Gastrocnemius medialis (tissue), 4 donors: ENCODE results near the gene CCHCR1. TPM values are rescaled to one million over a fixed set of nuclear protein-coding genes. Genes with fewer than 3 reads are reported as not detected.

Experiments used
- ATAC-seq, 2 donors: fragments of 150-250 bp; one replicate each; pipeline ENCODE4 v1.9.1; 2016
- DNase-seq, 2 donors: peaks; one replicate each; pipeline ENCODE4 v3.0.0-alpha.2; 2019
- H3K27ac ChIP-seq, 4 donors: fragments of 200-600 bp; sonication (generic); 1 replicate in 1 of 4; 2 replicates in 3 of 4; pipeline ENCODE4 v1.5.1; 2016 to 2018; ENCODE audit warnings: mild to moderate bottlenecking in 2 of 4, moderate library complexity in 1 of 4
- H3K27me3 ChIP-seq, 3 donors: fragments of 200-600 bp; sonication (generic) in 2 of 3; 1 replicate in 1 of 3; 2 replicates in 2 of 3; pipeline versions ENCODE4 v1.5.1 to v1.6.0; 2016 to 2019; ENCODE audit warnings: mild to moderate bottlenecking in 1 of 3, moderate library complexity in 1 of 3
- H3K36me3 ChIP-seq, 2 donors: fragments of 200-600 bp; sonication (generic) in 1 of 2; one replicate each; pipeline ENCODE4 v1.5.1; 2017 to 2018
- H3K4me1 ChIP-seq, 2 donors: fragments of 200-600 bp; sonication (generic) in 1 of 2; one replicate each; pipeline ENCODE4 v1.5.1; 2016 to 2017; ENCODE audit warnings: mild to moderate bottlenecking in 2 of 2
- H3K4me3 ChIP-seq, 4 donors: fragments of 200-600 bp; sonication (generic) in 3 of 4; 1 replicate in 1 of 4; 2 replicates in 3 of 4; pipeline ENCODE4 v1.5.1; 2016 to 2019; ENCODE audit warnings: mild to moderate bottlenecking in 2 of 4
- H3K9me3 ChIP-seq, 3 donors: fragments of 200-600 bp; sonication (generic) in 2 of 3; 1 replicate in 1 of 3; 2 replicates in 2 of 3; pipeline ENCODE4 v1.5.1; 2016 to 2019
- POLR2A ChIP-seq, 2 donors: fragments of 450-650 bp; IDR thresholded peaks; one replicate each; pipeline ENCODE4 v1.6.1; 2017; ENCODE audit warnings: antibody characterized with exemption in 2 of 2, mild to moderate bottlenecking in 2 of 2, moderate library complexity in 2 of 2
- in situ Hi-C, 4 donors: fragments of 200-750 bp; cut with MboI; loops; one replicate each; pipeline versions ENCODE4 v1.15.0 to v1.8.0; 2017; ENCODE audit warnings: low sequenced_read_pairs in 4 of 4
- intact Hi-C: fragments of 100-400 bp; cut with DNase I; formaldehyde crosslinking; loops from one replicate; pipeline ENCODE4 v1.15.1; 2023; ENCODE audit warnings: low total_unique reads
- total RNA-seq, 4 donors: library from RNA; depleted of rRNA; stranded (reverse); fragments of >200 nt; gene quantifications; one replicate each; pipeline versions ENCODE4 v1.1.0 to v1.2.3, GENCODE V29; 2016
- TF ChIP-seq, protein P1 (sequence below), 5 experiments: fragments of 450-650 bp in 3 of 5; fragments of 200-600 bp in 2 of 5; sonication (generic) in 2 of 5; IDR thresholded peaks in 4 of 5; conservative IDR thresholded peaks in 1 of 5; 1 replicate in 4 of 5; 2 replicates in 1 of 5; pipeline ENCODE4 v1.5.1; 2016 to 2019; ENCODE audit warnings: antibody characterized with exemption in 5 of 5, mild to moderate bottlenecking in 3 of 5, moderate library complexity in 3 of 5

Gene CCHCR1
- total RNA-seq, 4 donors from 2014 or later = 4.9 to 34.3 (median 7.7) TPM

DNA sequence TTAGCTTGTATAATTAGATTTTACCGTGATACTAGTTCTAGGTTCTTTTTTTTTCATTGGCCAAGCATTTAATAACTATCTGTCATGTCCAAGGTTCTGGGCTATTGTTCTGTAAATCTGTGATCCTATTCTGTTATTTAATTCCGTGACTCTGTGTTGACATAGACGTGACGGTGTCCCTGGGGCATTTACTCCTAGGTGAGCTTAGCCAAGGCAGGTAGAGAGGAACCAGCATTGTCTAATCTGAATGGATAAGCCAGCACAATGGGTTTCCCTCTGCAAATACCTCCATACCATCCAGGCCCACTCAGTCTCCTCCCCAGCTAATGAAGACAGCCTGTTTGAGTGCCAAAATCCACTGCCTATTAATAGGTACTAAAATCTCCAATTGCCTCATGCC lies 28.5 kb downstream of the CCHCR1 start:
- no peak overlapping the region for H3K27ac ChIP-seq
- H3K27me3 ChIP-seq = no peaks in the 10 kb centered on the region
- no peaks in the 10 kb centered on the region for H3K9me3 ChIP-seq
- intact Hi-C loops (no loop called here), in situ Hi-C loops (no loop called here)
- no peak for ATAC-seq
- TF ChIP-seq POLR2A (IDR thresholded peaks at IDR 0.05) = no peak
- TF ChIP-seq, protein P1, sequence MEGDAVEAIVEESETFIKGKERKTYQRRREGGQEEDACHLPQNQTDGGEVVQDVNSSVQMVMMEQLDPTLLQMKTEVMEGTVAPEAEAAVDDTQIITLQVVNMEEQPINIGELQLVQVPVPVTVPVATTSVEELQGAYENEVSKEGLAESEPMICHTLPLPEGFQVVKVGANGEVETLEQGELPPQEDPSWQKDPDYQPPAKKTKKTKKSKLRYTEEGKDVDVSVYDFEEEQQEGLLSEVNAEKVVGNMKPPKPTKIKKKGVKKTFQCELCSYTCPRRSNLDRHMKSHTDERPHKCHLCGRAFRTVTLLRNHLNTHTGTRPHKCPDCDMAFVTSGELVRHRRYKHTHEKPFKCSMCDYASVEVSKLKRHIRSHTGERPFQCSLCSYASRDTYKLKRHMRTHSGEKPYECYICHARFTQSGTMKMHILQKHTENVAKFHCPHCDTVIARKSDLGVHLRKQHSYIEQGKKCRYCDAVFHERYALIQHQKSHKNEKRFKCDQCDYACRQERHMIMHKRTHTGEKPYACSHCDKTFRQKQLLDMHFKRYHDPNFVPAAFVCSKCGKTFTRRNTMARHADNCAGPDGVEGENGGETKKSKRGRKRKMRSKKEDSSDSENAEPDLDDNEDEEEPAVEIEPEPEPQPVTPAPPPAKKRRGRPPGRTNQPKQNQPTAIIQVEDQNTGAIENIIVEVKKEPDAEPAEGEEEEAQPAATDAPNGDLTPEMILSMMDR (IDR thresholded peaks at IDR 0.05 in 4 of 5, conservative IDR thresholded peaks at IDR 0.05 in 1 of 5) = no peak
- no peak overlapping the region for H3K4me3 ChIP-seq
- no peaks in the 10 kb centered on the region for H3K36me3 ChIP-seq
- DNase-seq = no peak
- no peaks in the 10 kb centered on the region for H3K4me1 ChIP-seq

- intact Hi-C loops (no loop called here), in situ Hi-C loops (no loop called here)
- Histone ChIP-seq H3K4me1 (peaks cover 0 to 2% of the 10 kb centered on the region in 2 donors), H3K36me3 (no peaks in the 10 kb centered on the region), H3K27ac (no peak overlapping the region), H3K4me3 (no peak overlapping the region), H3K27me3 (no peaks in the 10 kb centered on the region), H3K9me3 (no peaks in the 10 kb centered on the region)
- TF ChIP-seq POLR2A (IDR thresholded peaks at IDR 0.05) = no peak
- TF ChIP-seq, protein P1 (IDR thresholded peaks at IDR 0.05 in 4 of 5, conservative IDR thresholded peaks at IDR 0.05 in 1 of 5) = peak; percentile 36 to 92 (median 69)
- peak in 1 of 2 donors; percentile 47 for DNase-seq
- ATAC-seq = peak; percentile 72 to 76
These were observed 29.4 kb downstream of the CCHCR1 start for GRCh38 chr6:31128093-31128676.

DNA sequence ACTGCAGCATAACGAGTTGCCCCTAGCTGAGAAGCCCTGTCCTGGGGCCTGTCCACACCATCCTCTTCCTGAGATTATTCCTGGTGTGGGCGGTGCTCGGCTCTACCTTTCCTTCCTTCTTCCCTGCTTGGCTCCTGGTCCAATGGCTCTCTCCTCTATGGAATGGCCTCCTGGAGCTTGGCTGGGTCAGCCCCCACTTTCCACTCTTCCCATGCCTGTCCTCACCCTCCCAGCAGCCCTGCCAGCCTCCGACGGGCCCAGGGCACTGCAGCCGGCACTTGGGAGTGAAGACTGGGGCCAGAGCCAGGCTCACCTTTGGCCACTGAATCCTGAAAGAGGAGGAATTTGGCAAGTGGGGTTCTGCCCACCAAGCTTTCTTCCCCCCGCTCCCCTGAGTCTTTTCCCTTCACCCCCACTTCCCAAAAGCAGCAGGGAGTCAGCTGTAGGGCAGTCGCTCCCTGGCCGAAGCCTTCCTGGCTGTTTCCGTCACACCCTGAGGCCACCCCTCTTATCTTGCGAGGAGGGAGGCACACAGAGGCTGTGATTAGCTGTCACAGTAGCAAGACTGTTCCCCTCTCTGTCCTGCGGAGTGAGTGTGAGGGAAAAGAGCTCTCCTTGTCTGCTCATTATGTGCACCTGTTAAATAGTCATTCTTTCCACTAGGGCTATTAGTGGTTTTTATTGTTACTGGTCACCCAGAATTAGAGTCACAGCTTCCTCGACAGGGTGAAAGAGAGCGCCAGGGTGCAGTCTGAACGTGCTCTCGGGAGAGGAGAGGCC lies 31.0 kb downstream of the CCHCR1 start:
- H3K36me3 ChIP-seq = no peaks in the 10 kb centered on the region
- no peak overlapping the region for H3K4me3 ChIP-seq
- intact Hi-C loops (no loop called here), in situ Hi-C loops (no loop called here)
- DNase-seq (no peak), ATAC-seq (no peak)
- H3K27ac ChIP-seq = no peak overlapping the region
- H3K27me3 ChIP-seq = no peaks in the 10 kb centered on the region
- no peak for TF ChIP-seq POLR2A (IDR thresholded peaks at IDR 0.05)
- TF ChIP-seq, protein P1 (IDR thresholded peaks at IDR 0.05 in 4 of 5, conservative IDR thresholded peaks at IDR 0.05 in 1 of 5) = no peak
- peaks cover 0 to 4% of the 10 kb centered on the region in 2 donors for H3K4me1 ChIP-seq
- no peaks in the 10 kb centered on the region for H3K9me3 ChIP-seq

GRCh38 chr6:31125586-31126363 lies 31.8 kb downstream of the CCHCR1 start:
- no peaks in the 10 kb centered on the region for H3K9me3 ChIP-seq
- H3K36me3 ChIP-seq = no peaks in the 10 kb centered on the region
- no peaks in the 10 kb centered on the region for H3K27me3 ChIP-seq
- intact Hi-C loops (no loop called here), in situ Hi-C loops (no loop called here)
- DNase-seq = no peak
- no peak overlapping the region for H3K27ac ChIP-seq
- H3K4me1 ChIP-seq = peaks cover 0 to 4% of the 10 kb centered on the region in 2 donors
- TF ChIP-seq, protein P1 (IDR thresholded peaks at IDR 0.05 in 4 of 5, conservative IDR thresholded peaks at IDR 0.05 in 1 of 5) = no peak
- no peak for TF ChIP-seq POLR2A (IDR thresholded peaks at IDR 0.05)
- ATAC-seq = no peak
- no peak overlapping the region for H3K4me3 ChIP-seq
